Motor neuron (in vitro differentiated cells): Measurements from ENCODE around the gene KRTDAP. TPM values are rescaled to one million over a fixed set of nuclear protein-coding genes. Genes with fewer than 3 reads are reported as not detected.

Experiments
- ATAC-seq, 8 experiments: fragments of 200-7000 bp; cut with Tn5 transposase; replicated peaks in 6 of 8; 2 replicates each; pipeline ENCODE4 v1.8.0; 2021; ENCODE audit warnings: mild to moderate bottlenecking in 8 of 8, moderate library complexity in 8 of 8
- H3K27ac ChIP-seq, 2 donors: fragments of 250-450 bp; sonication (Bioruptor Pico); 2 replicates each; pipeline ENCODE4 v1.9.0; 2021; ENCODE audit warnings: antibody characterized with exemption in 2 of 2, mild to moderate bottlenecking in 2 of 2, moderate library complexity in 1 of 2
- H3K4me1 ChIP-seq, 2 donors: fragments of 250-450 bp; sonication (Bioruptor Pico); replicated peaks in 1 of 2; 2 replicates each; pipeline ENCODE4 v1.6.1; 2021; ENCODE audit warnings: antibody characterized with exemption in 2 of 2, mild to moderate bottlenecking in 2 of 2, moderate library complexity in 1 of 2
- H3K4me3 ChIP-seq, 5 donors: fragments of 250-450 bp; sonication (Bioruptor Pico); 2 replicates each; pipeline ENCODE4 v1.9.0; 2021; ENCODE audit warnings: antibody characterized with exemption in 5 of 5, mild to moderate bottlenecking in 5 of 5, moderate library complexity in 4 of 5
- WGBS, 10 experiments: fragments of 450-650 bp; shearing (Covaris generic); methylation state at CpG; one replicate each; pipeline ENCODE4 v1.0.0; 2022; 5-methylcytosine and 5-hydroxymethylcytosine counted together
- in situ Hi-C, 9 experiments: fragments of 400-800 bp; cut with MboI; loops; one replicate each; pipeline ENCODE4 v1.15.0; 2021; ENCODE audit warnings: low sequenced_read_pairs in 9 of 9, low pct_unique_long_range_greater_than_20kb in 2 of 9; ENCODE audit not compliant: unreplicated experiment in 9 of 9
- total RNA-seq, 8 experiments: library from RNA; unstranded; fragments of 300-600 nt; gene quantifications; 2 replicates each; pipeline versions ENCODE4 v1.2.3 to v1.2.4, GENCODE V29; 2022

KRTDAP gene
- total RNA-seq, 8 experiments from 2014 or later, result not detected

GRCh38 chr19:35457173-35457572, 33.1 kb downstream of the KRTDAP start:
- no peak overlapping the region for H3K4me3 ChIP-seq
- ATAC-seq, result no peak
- peaks cover 0 to 3% of the 10 kb centered on the region in 2 donors for H3K4me1 ChIP-seq
- H3K27ac ChIP-seq, result no peak overlapping the region
- in situ Hi-C loops, result loop anchor here in 1 of 9 experiments (25.0 kb wide), 1 partner anchor 95 kb away; the partner anchor contains the start of genes FFAR3 and GPR42
- WGBS, 10 experiments, result 0 to 98% (median 72%) methylated on average over 1 to 5 of the region's 5 CpGs

DNA sequence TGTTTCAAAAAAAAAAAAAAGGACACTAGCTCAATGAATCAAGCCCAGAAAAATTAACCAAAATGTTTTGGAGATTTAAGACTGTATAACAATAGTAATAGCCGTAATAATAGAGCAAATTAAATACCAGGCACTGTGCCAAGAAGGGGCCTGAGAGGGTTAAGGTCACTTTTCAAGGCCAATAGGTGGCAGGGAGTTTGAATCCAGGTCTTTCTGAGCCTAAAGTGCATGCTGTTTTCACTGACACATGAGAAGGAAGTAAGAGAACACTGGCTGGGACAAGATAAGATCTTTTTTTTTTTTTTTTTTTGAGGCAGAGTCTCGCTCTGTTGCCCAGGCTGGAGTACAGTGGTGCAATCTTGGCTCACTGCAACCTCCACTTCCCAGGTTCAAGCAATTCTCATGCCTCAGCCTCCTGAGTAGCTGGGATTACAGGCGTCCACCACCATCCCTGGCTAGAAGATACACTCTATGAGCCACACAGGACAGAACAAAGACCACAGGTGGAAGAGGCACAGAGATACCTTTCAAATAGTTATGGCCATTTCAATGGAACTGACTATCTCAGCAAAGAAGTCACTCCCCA, 34.6 kb downstream of the KRTDAP start:
- 40 to 100% (median 68%) methylated on average over 1 to 3 of the region's 3 CpGs; no CpG with 5 or more reads in 3 of the 10 experiments for WGBS, 10 experiments
- in situ Hi-C loops, result loop anchor here in 1 of 9 experiments (25.0 kb wide), 1 partner anchor 93 kb away; the partner anchor contains the start of genes FFAR3 and GPR42
- no peak overlapping the region for H3K27ac ChIP-seq
- H3K4me3 ChIP-seq, result no peak overlapping the region
- H3K4me1 ChIP-seq, result peaks cover 0 to 3% of the 10 kb centered on the region in 2 donors
- ATAC-seq, result no peak

DNA sequence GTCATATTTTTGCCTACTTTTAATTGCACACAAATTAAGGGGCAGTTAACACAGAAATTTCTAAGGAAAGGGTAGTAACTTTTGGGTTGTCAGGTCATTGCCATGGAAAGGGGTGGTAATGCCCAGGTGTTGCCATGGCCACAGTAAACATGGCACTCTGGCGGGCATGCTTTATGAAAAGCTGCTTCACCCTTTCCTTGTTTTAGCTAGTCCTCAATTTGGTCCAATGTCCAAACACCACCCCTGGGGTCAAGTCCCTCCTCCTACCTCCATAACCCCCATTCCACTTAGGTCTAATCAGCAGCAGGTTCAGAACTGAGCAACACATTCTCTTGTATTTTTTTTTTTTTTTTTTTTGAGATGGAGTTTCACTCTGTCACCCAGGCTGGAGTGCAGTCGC, 35.6 kb downstream of the KRTDAP start:
- 55 to 100% (median 100%) methylated on average over 1 to 2 of the region's 2 CpGs; no CpG with 5 or more reads in 5 of the 10 experiments for WGBS, 10 experiments
- H3K4me1 ChIP-seq, result peaks cover 0 to 3% of the 10 kb centered on the region in 2 donors
- in situ Hi-C loops, result loop anchor here in 1 of 9 experiments (25.0 kb wide), 1 partner anchor 92 kb away; the partner anchor contains the start of genes FFAR3 and GPR42
- no peak overlapping the region for H3K27ac ChIP-seq
- ATAC-seq, result no peak
- no peak overlapping the region for H3K4me3 ChIP-seq

GRCh38 chr19:35451338-35452096, 38.7 kb downstream of the KRTDAP start:
- Histone ChIP-seq H3K4me1 (peaks cover 0 to 3% of the 10 kb centered on the region in 2 donors), H3K27ac (no peak overlapping the region), H3K4me3 (no peak overlapping the region)
- in situ Hi-C loops, result loop anchor here in 1 of 9 experiments (25.0 kb wide), 1 partner anchor 89 kb away; the partner anchor contains the start of genes FFAR3 and GPR42
- ATAC-seq, result no peak
- WGBS, 10 experiments, result 14 to 100% (median 78%) methylated on average over 1 to 7 of the region's 7 CpGs

DNA sequence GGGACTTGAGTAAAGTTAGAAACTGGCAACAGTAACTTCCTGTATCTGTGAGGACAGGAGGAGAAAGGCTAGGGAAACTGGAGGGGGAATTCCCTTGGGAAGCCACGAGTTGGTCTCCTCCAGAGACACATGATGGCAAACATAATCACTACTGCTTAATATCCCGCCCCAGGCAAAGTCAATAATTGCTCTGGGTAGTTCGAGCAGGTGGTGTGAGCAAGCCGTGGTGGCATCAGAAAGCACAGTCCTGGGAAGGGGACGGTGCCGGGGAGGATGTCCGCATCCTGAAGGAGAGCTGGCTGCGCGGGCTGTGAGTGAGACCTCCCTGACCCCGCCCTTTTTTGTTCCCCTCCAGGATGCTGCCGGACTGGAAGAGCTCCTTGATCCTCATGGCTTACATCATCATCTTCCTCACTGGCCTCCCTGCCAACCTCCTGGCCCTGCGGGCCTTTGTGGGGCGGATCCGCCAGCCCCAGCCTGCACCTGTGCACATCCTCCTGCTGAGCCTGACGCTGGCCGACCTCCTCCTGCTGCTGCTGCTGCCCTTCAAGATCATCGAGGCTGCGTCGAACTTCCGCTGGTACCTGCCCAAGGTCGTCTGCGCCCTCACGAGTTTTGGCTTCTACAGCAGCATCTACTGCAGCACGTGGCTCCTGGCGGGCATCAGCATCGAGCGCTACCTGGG, 40.8 kb downstream of the KRTDAP start:
- no peak overlapping the region for H3K27ac ChIP-seq
- in situ Hi-C loops, result loop anchor here in 1 of 9 experiments (25.0 kb wide), 1 partner anchor 87 kb away; the partner anchor contains the start of genes FFAR3 and GPR42
- H3K4me3 ChIP-seq, result no peak overlapping the region
- peaks cover 0 to 3% of the 10 kb centered on the region in 2 donors for H3K4me1 ChIP-seq
- 45 to 83% (median 59%) methylated on average over 1 to 14 of the region's 27 CpGs; no CpG with 5 or more reads in 5 of the 10 experiments for WGBS, 10 experiments
- peak in 1 of 8 experiments; percentile 20 for ATAC-seq

GRCh38 chr19:35447606-35448469, 42.4 kb downstream of the KRTDAP start, which contains the start of gene FFAR2:
Gene FFAR2 (plus strand): TSS chr19:35448257. CDS start chr19:35449715, 1,458 bp downstream.
- Histone ChIP-seq H3K27ac (peak within 1 kb of the TSS in 1 of 2 donors; percentile 33), H3K4me1 (peaks cover 0 to 3% of the 10 kb centered on the region in 2 donors), H3K4me3 (no peak within 1 kb of the TSS)
- in situ Hi-C loops, result no loop called here
- ATAC-seq, result no peak
- 38 to 100% (median 61%) methylated on average over 1 to 10 of the region's 12 CpGs for WGBS, 10 experiments

DNA sequence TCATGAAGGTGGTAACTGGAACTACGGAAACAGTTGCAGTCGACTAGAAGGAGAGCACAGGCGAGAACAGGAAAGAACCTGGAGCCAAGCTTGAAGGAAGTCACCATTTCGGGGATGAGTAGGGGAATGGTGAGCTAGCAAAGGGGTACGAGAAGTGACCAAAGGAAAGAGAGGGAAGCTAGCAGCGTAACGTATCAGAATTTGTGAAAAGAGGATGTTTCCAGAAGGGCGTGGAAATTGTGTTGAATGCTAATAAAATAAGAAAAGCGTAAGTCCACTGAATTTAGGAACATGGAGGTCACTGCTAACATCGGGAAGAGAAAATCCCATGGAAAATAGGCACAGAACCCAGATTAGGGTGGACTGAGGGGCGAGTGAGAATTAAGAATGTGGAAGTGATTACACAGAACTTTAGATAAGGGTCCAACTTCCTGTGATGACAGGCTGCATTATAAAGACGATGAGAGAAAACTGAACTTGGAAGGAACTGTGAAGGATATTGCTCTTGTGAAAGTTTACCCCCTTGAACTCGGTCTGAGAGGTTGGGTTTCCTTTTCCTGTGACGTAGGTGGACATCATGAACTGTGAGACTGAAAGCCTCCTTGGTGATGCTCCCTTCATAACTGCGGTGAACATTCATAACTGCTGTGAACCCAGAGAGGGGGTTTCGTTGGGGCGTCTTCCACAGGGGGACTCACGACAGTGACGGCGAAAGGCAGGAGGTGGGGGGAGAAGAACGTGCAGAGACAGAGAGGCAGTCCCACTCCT, 44.3 kb downstream of the KRTDAP start:
- 37 to 94% (median 86%) methylated on average over 7 to 20 of the region's 21 CpGs for WGBS, 10 experiments
- H3K4me3 ChIP-seq, result no peak overlapping the region
- no peak overlapping the region for H3K27ac ChIP-seq

DNA sequence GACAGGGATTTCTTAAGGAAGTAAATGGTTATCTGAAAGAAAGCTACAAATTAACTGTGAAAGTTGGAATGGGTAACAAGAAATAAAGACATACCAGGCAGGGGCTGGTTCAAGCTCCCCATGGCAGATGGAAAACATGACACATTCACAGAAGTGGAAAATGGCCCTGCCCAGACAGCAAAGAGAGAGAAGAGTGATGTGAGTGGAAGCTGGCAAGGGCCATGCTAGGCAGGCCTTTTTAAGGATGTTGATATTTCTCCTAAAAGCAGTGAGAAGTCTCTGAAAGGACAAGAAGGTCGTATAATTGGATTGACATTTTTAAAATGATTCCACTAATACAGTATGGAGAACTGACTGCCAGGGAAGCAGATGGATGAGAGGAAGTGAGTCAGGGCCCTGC, 45.5 kb downstream of the KRTDAP start:
- WGBS, 10 experiments, result 0 to 86% (median 59%) methylated on average over 1 of the region's 1 CpG; no CpG with 5 or more reads in 4 of the 10 experiments
- no peak overlapping the region for H3K27ac ChIP-seq
- ATAC-seq, result no peak

More for the DNA sequence above, 44.3 kb downstream of the KRTDAP start:
- no peak for ATAC-seq
- H3K4me1 ChIP-seq, result peaks cover 0 to 3% of the 10 kb centered on the region in 2 donors
- in situ Hi-C loops, result no loop called here

DNA sequence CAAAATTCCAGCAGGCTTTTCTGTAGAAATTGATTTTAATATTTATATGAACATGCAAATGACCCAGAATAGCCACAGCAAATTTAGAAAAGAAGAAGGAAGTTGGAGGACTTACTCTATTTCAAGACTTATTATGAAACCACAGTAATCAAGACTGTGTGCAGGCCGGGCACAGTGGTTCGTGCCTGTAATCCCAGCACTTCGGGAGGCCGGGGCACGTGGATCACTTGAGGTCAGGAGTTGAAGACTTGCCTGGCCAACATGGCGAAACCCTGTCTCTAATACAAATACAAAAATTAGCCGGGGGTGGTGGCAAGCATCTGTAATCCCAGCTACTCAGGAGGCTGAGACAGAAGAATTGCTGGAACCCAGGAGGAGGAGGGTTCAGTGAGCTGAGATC, 48.2 kb downstream of the KRTDAP start:
- Histone ChIP-seq H3K4me1 (no peaks in the 10 kb centered on the region), H3K4me3 (no peak overlapping the region), H3K27ac (no peak overlapping the region)
- in situ Hi-C loops, result no loop called here
- 25 to 96% (median 85%) methylated on average over 2 to 7 of the region's 7 CpGs; no CpG with 5 or more reads in 2 of the 10 experiments for WGBS, 10 experiments
- no peak for ATAC-seq

More for the DNA sequence above, 45.5 kb downstream of the KRTDAP start:
- H3K4me1 ChIP-seq, result peaks cover 0 to 3% of the 10 kb centered on the region in 2 donors
- in situ Hi-C loops, result no loop called here
- H3K4me3 ChIP-seq, result no peak overlapping the region

GRCh38 chr19:35439921-35440320, 50.3 kb downstream of the KRTDAP start:
- ATAC-seq, result no peak
- WGBS, 10 experiments, result 29 to 100% (median 69%) methylated on average over 1 to 5 of the region's 6 CpGs; no CpG with 5 or more reads in 2 of the 10 experiments
- H3K4me3 ChIP-seq, result no peak overlapping the region

GRCh38 chr19:35438527-35438926, 51.7 kb downstream of the KRTDAP start:
- in situ Hi-C loops, result no loop called here
- no peak for ATAC-seq
- Histone ChIP-seq H3K4me3 (no peak overlapping the region), H3K4me1 (no peaks in the 10 kb centered on the region), H3K27ac (no peak overlapping the region)
- 10 to 88% (median 60%) methylated on average over 1 to 4 of the region's 5 CpGs; no CpG with 5 or more reads in 5 of the 10 experiments for WGBS, 10 experiments

More at GRCh38 chr19:35439921-35440320, 50.3 kb downstream of the KRTDAP start:
- Histone ChIP-seq H3K27ac (no peak overlapping the region), H3K4me1 (no peaks in the 10 kb centered on the region)
- in situ Hi-C loops, result no loop called here
